A549 (cell line): ENCODE measurements around the gene MBP. TPM values are rescaled to one million over a fixed set of nuclear protein-coding genes. Genes with fewer than 3 reads are reported as not detected.
"Not testable (repeated sequence)": the region's sequence is repeated elsewhere in the genome, so short reads cannot be mapped to it uniquely, and the experiment has no call there.

Source experiments
- ATAC-seq, 2 experiments: fragments of 200-7000 bp in 1 of 2; fragments of >200 bp in 1 of 2; cut with Nextera tagmentation in 1 of 2; cut with Tn5 transposase in 1 of 2; 3 replicates each; pipeline versions ENCODE4 v1.8.0 to v1.9.1; 2018 to 2020; ENCODE audit warnings: mild to moderate bottlenecking in 1 of 2, moderate library complexity in 1 of 2
- CTCF ChIA-PET: fragments of 300-600 bp; sonication (Branson Sonifier 250); formaldehyde crosslinking; extraction: SDS; loops from one replicate; lab custom pipeline; 2021; ENCODE audit warnings: antibody characterized with exemption, inconsistent platforms; lab: Yijun Ruan, JAX
- POLR2A ChIA-PET: fragments of 350-600 bp; formaldehyde crosslinking; extraction: SDS; loops from one replicate; lab custom pipeline; 2021; ENCODE audit warnings: antibody characterized with exemption, inconsistent platforms; lab: Yijun Ruan, JAX
- DNase-seq, 2 experiments: peaks; one replicate each; pipeline versions ENCODE4 v3.0.0 to v3.0.0-alpha.2; 2011 to 2016; ENCODE audit warnings: low read depth in 1 of 2, low spot score in 1 of 2
- FAIRE-seq: peaks from 2 replicates; lab custom pipeline; 2011; peaks lifted over from hg19 to GRCh38; lab: Jason Lieb, UNC
- H3K27ac ChIP-seq, 2 experiments: fragments of >200 bp; sonication (Bioruptor Twin); formaldehyde crosslinking; 3 replicates each; pipeline ENCODE4 v1.5.1; 2016 to 2017
- H3K4me1 ChIP-seq: fragments of >200 bp; sonication (Bioruptor Twin); formaldehyde crosslinking; 3 replicates; pipeline ENCODE4 v1.6.1; 2016
- H3K4me2 ChIP-seq: fragments of >200 bp; sonication (Bioruptor Twin); formaldehyde crosslinking; 3 replicates; pipeline ENCODE4 v1.6.1; 2016
- H3K4me3 ChIP-seq: fragments of >200 bp; sonication (Bioruptor Twin); formaldehyde crosslinking; 3 replicates; pipeline ENCODE4 v1.5.1; 2016
- H3K9me3 ChIP-seq: fragments of >200 bp; sonication (Bioruptor Twin); formaldehyde crosslinking; 3 replicates; pipeline ENCODE4 v1.6.1; 2016
- BCL3 ChIP-seq: fragments of >200 bp; sonication (Bioruptor Twin); formaldehyde crosslinking; IDR thresholded peaks from 3 replicates; pipeline ENCODE4 v1.6.1; 2016
- CBX8 ChIP-seq: fragments of 200-600 bp; sonication (generic); IDR thresholded peaks from 2 replicates; pipeline ENCODE4 v1.6.1; 2016
- CEBPB ChIP-seq, 2 experiments: fragments of >200 bp in 1 of 2; sonication (Bioruptor Twin) in 1 of 2; formaldehyde crosslinking in 1 of 2; IDR thresholded peaks; 2 replicates each; pipeline ENCODE4 v1.6.1; 2012 to 2016
- EP300 ChIP-seq, 2 experiments: fragments of >200 bp; sonication (Bioruptor Twin); formaldehyde crosslinking; IDR thresholded peaks; 2 replicates in 1 of 2; 3 replicates in 1 of 2; pipeline ENCODE4 v1.6.1; 2016 to 2017
- HOXB13 ChIP-seq: fragments of 250-450 bp; sonication (Bioruptor Pico); IDR thresholded peaks from 2 replicates; pipeline ENCODE4 v1.5.0; 2020; ENCODE audit warnings: low read depth, mild to moderate bottlenecking, moderate library complexity
- MAZ ChIP-seq: fragments of 150-350 bp; IDR thresholded peaks from 2 replicates; pipeline ENCODE4 v1.6.1; 2014; ENCODE audit warnings: antibody characterized with exemption, low read depth, low read length, borderline replicate concordance
- NPAS2 ChIP-seq: fragments of 250-450 bp; sonication (Bioruptor Pico); IDR thresholded peaks from 2 replicates; pipeline ENCODE4 v1.8.0; 2022; ENCODE audit warnings: mild to moderate bottlenecking, moderate library complexity, borderline replicate concordance
- POLR2A ChIP-seq: IDR thresholded peaks from 2 replicates; pipeline ENCODE4 v1.6.1; 2012; ENCODE audit warnings: mild to moderate bottlenecking, low read length
- POLR2AphosphoS2 ChIP-seq: conservative IDR thresholded peaks from 2 replicates; pipeline ENCODE4 v1.6.1; 2012; ENCODE audit warnings: low read length, improper control_type of control experiment, inconsistent platforms
- RNF2 ChIP-seq: fragments of 200-600 bp; sonication (generic); IDR thresholded peaks from 2 replicates; pipeline ENCODE4 v1.6.1; 2016; ENCODE audit warnings: low read depth, mild to moderate bottlenecking, antibody characterized with exemption, moderate library complexity, borderline replicate concordance
- WGBS: methylation state at CpG from one replicate; pipeline ENCODE4 v1.1.6; 2017; ENCODE audit errors: missing lambda C conversion rate; 5-methylcytosine and 5-hydroxymethylcytosine counted together
- polyA plus RNA-seq, 4 experiments: library from polyadenylated mRNA; depleted of rRNA in 3 of 4; stranded (reverse); fragments of >200 nt; fragmentation: RNase III in 1 of 4; extraction: RNeasy Plus Mini Kit Qiagen cat#74134 plus additional on column Dnase treatment in 1 of 4; gene quantifications; 2 replicates in 3 of 4; 3 replicates in 1 of 4; pipeline ENCODE4 v1.2.3, GENCODE V29; 2011 to 2017
- TF ChIP-seq, protein P1 (sequence below): IDR thresholded peaks from 2 replicates; pipeline ENCODE4 v1.6.1; 2012
- TF ChIP-seq, protein P2 (sequence below): fragments of 450-650 bp; IDR thresholded peaks from 2 replicates; pipeline ENCODE4 v1.6.1; 2014; ENCODE audit warnings: antibody characterized with exemption
- TF ChIP-seq, protein P3 (sequence below): fragments of >200 bp; sonication (Bioruptor Twin); formaldehyde crosslinking; IDR thresholded peaks from 2 replicates; pipeline ENCODE4 v1.6.1; 2016

MBP gene
- polyA plus RNA-seq, 2 of the 4 experiments (the other 2 are of a cell fraction), result 8.6 to 33.1 TPM

DNA sequence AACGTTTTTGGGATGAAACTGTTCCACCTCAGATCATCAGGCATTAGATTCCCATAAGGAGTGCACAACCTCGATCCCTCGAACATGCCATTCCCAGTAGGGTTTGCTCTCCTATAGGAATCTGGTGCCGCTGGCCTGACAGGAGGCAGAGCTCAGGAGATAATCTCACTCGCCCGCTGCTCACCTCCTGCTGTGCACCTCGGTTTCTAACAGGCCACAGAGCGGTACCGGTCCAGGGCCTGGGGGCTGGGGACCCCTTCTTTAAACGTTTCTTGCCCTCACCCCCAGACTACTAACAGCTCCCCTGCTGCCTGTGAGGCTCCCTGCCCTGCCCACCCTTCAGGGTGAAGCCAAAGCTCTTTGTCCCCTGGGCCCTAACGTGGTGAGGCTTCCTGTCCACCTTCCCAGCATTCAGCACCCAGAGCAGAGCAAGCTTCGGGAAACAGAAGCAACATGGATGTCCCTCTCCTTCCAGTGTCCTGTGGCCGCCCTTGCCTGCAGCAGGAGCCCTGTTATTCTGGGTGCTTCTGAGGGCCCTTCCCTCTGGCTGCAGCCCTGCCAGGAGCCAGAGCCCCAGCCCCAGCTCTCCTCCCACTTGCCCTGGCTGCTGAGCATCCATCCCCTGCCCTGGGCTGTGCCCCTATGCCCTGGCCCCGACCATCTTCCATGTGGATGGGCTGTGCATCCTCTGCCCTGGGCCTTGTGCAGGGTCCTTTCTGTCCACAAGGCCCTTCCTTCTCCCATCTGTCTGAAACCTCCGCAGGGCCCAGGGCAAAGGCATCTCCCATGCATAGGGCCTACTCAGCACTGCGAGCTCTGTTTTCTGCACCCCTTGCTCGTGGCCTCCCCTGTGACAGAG, 140.1 kb downstream of the MBP start:
- ChIA-PET POLR2A (no interaction called here), CTCF (interaction anchor here (3.7 kb wide), 1 partner anchor 9 kb away, joined by 25 read pairs; no protein-coding TSS in a partner anchor)
- H3K4me1 ChIP-seq, result no peaks in the 10 kb centered on the region
- WGBS, result 74% methylated on average over 17 of the region's 17 CpGs
- no peak overlapping the region for H3K27ac ChIP-seq
- peak in 1 of 2 experiments; percentile 26; a peak in 1 of 6 replicates for ATAC-seq
- FAIRE-seq, result no peak
- H3K9me3 ChIP-seq, result no peaks in the 10 kb centered on the region
- TF ChIP-seq NPAS2 (CRISPR knock-in tag) (no peak), MAZ (no peak), HOXB13 (CRISPR knock-in tag) (no peak), CEBPB (IDR thresholded peaks at IDR 0.05) (no peak), POLR2AphosphoS2 (no peak), CBX8 (no peak), BCL3 (no peak)
- TF ChIP-seq, protein P1, sequence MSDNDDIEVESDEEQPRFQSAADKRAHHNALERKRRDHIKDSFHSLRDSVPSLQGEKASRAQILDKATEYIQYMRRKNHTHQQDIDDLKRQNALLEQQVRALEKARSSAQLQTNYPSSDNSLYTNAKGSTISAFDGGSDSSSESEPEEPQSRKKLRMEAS, result no peak
- TF ChIP-seq, protein P2, sequence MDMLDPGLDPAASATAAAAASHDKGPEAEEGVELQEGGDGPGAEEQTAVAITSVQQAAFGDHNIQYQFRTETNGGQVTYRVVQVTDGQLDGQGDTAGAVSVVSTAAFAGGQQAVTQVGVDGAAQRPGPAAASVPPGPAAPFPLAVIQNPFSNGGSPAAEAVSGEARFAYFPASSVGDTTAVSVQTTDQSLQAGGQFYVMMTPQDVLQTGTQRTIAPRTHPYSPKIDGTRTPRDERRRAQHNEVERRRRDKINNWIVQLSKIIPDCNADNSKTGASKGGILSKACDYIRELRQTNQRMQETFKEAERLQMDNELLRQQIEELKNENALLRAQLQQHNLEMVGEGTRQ, result no peak
- TF ChIP-seq, protein P3, sequence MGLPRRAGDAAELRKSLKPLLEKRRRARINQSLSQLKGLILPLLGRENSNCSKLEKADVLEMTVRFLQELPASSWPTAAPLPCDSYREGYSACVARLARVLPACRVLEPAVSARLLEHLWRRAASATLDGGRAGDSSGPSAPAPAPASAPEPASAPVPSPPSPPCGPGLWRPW, result no peak
- no peak overlapping the region for H3K4me2 ChIP-seq
- DNase-seq, result no peak
- H3K4me3 ChIP-seq, result no peak overlapping the region

DNA sequence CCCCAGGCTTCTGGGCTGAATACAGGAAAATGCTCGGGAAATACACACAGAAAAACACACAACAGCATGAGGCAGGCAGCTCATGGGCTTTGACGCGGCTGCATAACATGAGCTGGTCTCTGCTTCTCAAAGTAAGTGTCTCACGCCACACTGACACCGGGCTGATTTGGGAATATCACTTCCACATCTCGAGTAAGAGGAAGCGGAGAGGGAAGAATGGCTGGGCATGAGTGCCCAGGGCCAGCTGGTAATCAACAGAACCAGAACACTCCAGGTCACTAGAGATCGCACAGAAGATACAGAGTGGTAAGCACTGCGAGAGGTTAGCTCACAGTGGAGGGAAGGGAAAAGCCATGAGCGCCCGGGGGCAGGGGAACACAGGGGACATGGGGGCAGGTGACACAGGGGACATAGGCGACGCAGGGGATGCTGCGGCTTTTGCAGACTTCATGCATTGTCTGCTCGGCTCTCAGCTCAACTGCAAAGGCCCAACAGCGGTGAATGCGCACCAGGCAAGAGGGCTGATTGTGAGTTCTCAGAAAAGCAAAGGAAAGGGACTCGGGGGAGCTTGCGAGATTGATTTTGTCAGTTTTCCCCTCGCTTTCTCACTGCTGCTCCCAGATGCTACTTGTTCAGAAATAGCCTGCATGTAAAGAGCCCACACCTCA, 141.4 kb downstream of the MBP start:
- no peak overlapping the region for H3K4me3 ChIP-seq
- no peak overlapping the region for H3K4me2 ChIP-seq
- no peak overlapping the region for H3K27ac ChIP-seq
- ChIA-PET POLR2A (no interaction called here), CTCF (interaction anchor here (0.8 to 3.7 kb wide), 4 partner anchors 8 to 188 kb away, joined by 3 to 25 read pairs (median 6); no protein-coding TSS in a partner anchor)
- no peak for ATAC-seq
- H3K9me3 ChIP-seq, result no peaks in the 10 kb centered on the region
- no peaks in the 10 kb centered on the region for H3K4me1 ChIP-seq
- DNase-seq, result no peak
- TF ChIP-seq EP300 (IDR thresholded peaks at IDR 0.05) (no peak), POLR2A (no peak), CBX8 (no peak), RNF2 (no peak)
- 81% methylated on average over 20 of the region's 20 CpGs for WGBS
- FAIRE-seq, result no peak

GRCh38 chr18:76990343-76991020, 142.1 kb downstream of the MBP start:
- H3K27ac ChIP-seq, H3K9me3 ChIP-seq, DNase-seq, H3K4me1 ChIP-seq, POLR2A ChIA-PET, H3K4me2 ChIP-seq, H3K4me3 ChIP-seq, FAIRE-seq, ATAC-seq: not testable (repeated sequence)
- CTCF ChIA-PET, result interaction anchor here (1.1 to 3.7 kb wide), 4 partner anchors 7 to 221 kb away, joined by 3 to 25 read pairs (median 6); no protein-coding TSS in a partner anchor
- 78% methylated on average over 8 of the region's 8 CpGs for WGBS
